ENCODE measurements around the gene RNF151. TPM values are rescaled to one million over a fixed set of nuclear protein-coding genes. Genes with fewer than 3 reads are reported as not detected.

Gene RNF151
- total RNA-seq, 4 donors from 2014 or later: not detected

- H3K9me3 ChIP-seq: no peaks in the 10 kb centered on the region
- no peak overlapping the region for H3K27ac ChIP-seq
- peaks cover 0 to 41% of the 10 kb centered on the region in 2 donors for H3K36me3 ChIP-seq
- peaks cover 0 to 42% (median 9%) of the 10 kb centered on the region in 3 donors for H3K4me1 ChIP-seq
- no peak for ATAC-seq
- TF ChIP-seq POLR2AphosphoS5 (IDR thresholded peaks at IDR 0.05) (no peak), POLR2A (IDR thresholded peaks at IDR 0.05) (no peak), EP300 (IDR thresholded peaks at IDR 0.05) (no peak)
- TF ChIP-seq, protein P1, sequence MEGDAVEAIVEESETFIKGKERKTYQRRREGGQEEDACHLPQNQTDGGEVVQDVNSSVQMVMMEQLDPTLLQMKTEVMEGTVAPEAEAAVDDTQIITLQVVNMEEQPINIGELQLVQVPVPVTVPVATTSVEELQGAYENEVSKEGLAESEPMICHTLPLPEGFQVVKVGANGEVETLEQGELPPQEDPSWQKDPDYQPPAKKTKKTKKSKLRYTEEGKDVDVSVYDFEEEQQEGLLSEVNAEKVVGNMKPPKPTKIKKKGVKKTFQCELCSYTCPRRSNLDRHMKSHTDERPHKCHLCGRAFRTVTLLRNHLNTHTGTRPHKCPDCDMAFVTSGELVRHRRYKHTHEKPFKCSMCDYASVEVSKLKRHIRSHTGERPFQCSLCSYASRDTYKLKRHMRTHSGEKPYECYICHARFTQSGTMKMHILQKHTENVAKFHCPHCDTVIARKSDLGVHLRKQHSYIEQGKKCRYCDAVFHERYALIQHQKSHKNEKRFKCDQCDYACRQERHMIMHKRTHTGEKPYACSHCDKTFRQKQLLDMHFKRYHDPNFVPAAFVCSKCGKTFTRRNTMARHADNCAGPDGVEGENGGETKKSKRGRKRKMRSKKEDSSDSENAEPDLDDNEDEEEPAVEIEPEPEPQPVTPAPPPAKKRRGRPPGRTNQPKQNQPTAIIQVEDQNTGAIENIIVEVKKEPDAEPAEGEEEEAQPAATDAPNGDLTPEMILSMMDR (IDR thresholded peaks at IDR 0.05): no peak
- 12% methylated on average over 5 of the region's 53 CpGs; no CpG with 5 or more reads in 1 of the 2 donors for WGBS, 2 donors (ENCODE audit: low coverage in 1 of 2)
- H3K4me3 ChIP-seq: no peak overlapping the region
- peaks cover 81% of the 10 kb centered on the region for H3K27me3 ChIP-seq
These were observed 13.5 kb downstream of the RNF151 start for GRCh38 chr16:1980030-1980769.

DNA sequence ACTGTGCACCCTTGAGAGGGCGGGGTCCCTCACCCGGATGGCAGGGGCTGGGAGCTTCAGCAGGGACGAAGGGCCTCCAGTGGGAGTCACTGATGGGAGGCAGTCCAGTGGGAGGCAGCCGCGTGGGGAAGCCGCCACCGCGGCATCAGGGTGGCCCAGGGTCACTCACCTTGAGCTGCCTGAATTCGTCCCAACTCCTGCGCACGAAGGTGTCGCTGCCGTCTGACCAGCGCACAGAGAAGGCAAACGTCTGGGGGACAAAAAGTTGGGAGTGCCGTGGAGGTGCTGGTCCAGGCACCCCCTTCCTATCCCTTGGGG, 14.1 kb downstream of the RNF151 start:
- Histone ChIP-seq H3K27ac (no peak overlapping the region), H3K9me3 (no peaks in the 10 kb centered on the region), H3K4me1 (peaks cover 0 to 48% (median 11%) of the 10 kb centered on the region in 3 donors), H3K27me3 (peaks cover 76% of the 10 kb centered on the region), H3K36me3 (peaks cover 0 to 41% of the 10 kb centered on the region in 2 donors), H3K4me3 (no peak overlapping the region)
- TF ChIP-seq EP300 (IDR thresholded peaks at IDR 0.05) (no peak), POLR2A (IDR thresholded peaks at IDR 0.05) (no peak), POLR2AphosphoS5 (IDR thresholded peaks at IDR 0.05) (no peak)
- TF ChIP-seq, protein P1 (IDR thresholded peaks at IDR 0.05): no peak
- WGBS, 2 donors (ENCODE audit: low coverage in 1 of 2): 10% methylated on average over 4 of the region's 16 CpGs; no CpG with 5 or more reads in 1 of the 2 donors
- no peak for ATAC-seq

DNA sequence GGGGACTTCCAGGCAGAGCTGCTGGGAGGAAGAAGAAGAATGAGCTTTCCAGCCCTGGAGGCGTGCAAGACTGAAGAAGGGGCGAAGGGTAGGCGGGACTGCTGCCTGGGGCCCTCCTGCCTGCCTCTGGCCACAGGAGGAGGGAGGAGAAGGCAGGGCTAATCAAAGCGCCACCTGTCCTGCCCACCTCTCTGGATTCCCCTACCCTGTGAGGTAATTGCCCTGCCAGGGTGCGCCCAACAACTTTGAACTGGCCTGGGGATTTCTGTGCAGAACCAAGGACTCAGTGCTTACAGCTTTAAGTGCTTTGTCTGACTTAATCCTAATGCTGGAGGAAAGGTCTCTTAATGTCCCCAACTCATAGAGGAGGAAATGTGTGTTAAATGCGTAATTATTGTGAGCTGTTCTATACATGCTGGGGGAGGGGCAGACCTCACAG, 14.8 kb downstream of the RNF151 start, which contains the start of gene NOXO1:
Gene NOXO1, minus strand, starts transcription at position 72 of the 439 bp plus-strand sequence. CDS start 290 bp downstream, outside the sequence.
- 29 to 40% methylated on average over 1 to 5 of the region's 6 CpGs for WGBS, 2 donors (ENCODE audit: low coverage in 1 of 2)
- H3K9me3 ChIP-seq: no peaks in the 10 kb centered on the region
- peaks cover 0 to 41% of the 10 kb centered on the region in 2 donors for H3K36me3 ChIP-seq
- TF ChIP-seq POLR2AphosphoS5 (IDR thresholded peaks at IDR 0.05) (no peak), EP300 (IDR thresholded peaks at IDR 0.05) (no peak), POLR2A (IDR thresholded peaks at IDR 0.05) (no peak)
- TF ChIP-seq, protein P1 (IDR thresholded peaks at IDR 0.05): no peak
- peaks cover 69% of the 10 kb centered on the region for H3K27me3 ChIP-seq
- H3K4me3 ChIP-seq: no peak within 1 kb of the TSS
- no peak within 1 kb of the TSS for H3K27ac ChIP-seq
- peaks cover 0 to 48% (median 11%) of the 10 kb centered on the region in 3 donors for H3K4me1 ChIP-seq
- ATAC-seq: no peak

DNA sequence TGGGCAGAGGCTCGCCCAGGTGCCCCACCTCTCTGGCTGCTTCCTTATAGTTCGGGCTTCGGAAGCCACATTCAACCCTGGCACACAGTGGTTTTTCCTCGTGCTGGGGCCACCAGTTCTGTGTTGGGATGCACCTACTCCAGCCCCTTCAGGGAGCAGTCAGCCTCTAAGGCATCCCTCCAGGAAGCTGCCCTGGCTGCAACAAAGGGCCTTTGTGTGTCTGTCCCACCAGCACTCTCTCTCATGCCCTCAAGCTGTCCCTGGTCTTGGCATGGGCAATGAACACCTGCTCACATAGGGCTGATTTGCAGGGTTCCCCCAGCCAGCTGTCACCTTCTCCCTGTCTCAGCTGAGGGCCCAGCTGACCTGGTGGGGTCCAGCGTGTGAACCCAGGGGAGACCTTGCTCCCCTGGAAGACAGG, 15.4 kb downstream of the RNF151 start:
- WGBS, 2 donors (ENCODE audit: low coverage in 1 of 2): 57% methylated on average over 1 of the region's 5 CpGs; no CpG with 5 or more reads in 1 of the 2 donors
- Histone ChIP-seq H3K27ac (no peak overlapping the region), H3K4me1 (peaks cover 0 to 48% (median 11%) of the 10 kb centered on the region in 3 donors), H3K9me3 (no peaks in the 10 kb centered on the region), H3K36me3 (peaks cover 0 to 41% of the 10 kb centered on the region in 2 donors), H3K27me3 (peaks cover 63% of the 10 kb centered on the region), H3K4me3 (no peak overlapping the region)
- no peak for TF ChIP-seq POLR2AphosphoS5 (IDR thresholded peaks at IDR 0.05)
- no peak for TF ChIP-seq POLR2A (IDR thresholded peaks at IDR 0.05)
- TF ChIP-seq, protein P1 (IDR thresholded peaks at IDR 0.05): no peak
- no peak for TF ChIP-seq EP300 (IDR thresholded peaks at IDR 0.05)
- no peak for ATAC-seq
